HepG2 (cell line): ENCODE measurements around the gene CDC37. TPM values are rescaled to one million over a fixed set of nuclear protein-coding genes. Genes with fewer than 3 reads are reported as not detected.

ENCODE experiments used
- AHR ChIP-seq: IDR thresholded peaks from 2 replicates; pipeline ENCODE4 v1.6.1; 2018; ENCODE audit warnings: missing genetic modification reagents, missing compliant biosample characterization
- CEBPB ChIP-seq: IDR thresholded peaks from 2 replicates; pipeline ENCODE4 v1.6.1; 2011; ENCODE audit warnings: low read depth, low read length, improper control_type of control experiment, borderline replicate concordance
- CENPX ChIP-seq: sonication (generic); formaldehyde crosslinking; IDR thresholded peaks from 2 replicates; pipeline ENCODE4 v1.9.0; 2021; ENCODE audit warnings: mild to moderate bottlenecking, missing genetic modification reagents, moderate library complexity
- CREM ChIP-seq, 2 experiments: sonication (generic) in 1 of 2; formaldehyde crosslinking in 1 of 2; IDR thresholded peaks; 2 replicates each; pipeline versions ENCODE4 v1.4.0 to v1.6.1; 2016 to 2020; ENCODE audit warnings: antibody characterized with exemption in 1 of 2, mild to moderate bottlenecking in 1 of 2, missing genetic modification reagents in 1 of 2
- ELF3 ChIP-seq: IDR thresholded peaks from 2 replicates; pipeline ENCODE4 v1.6.1; 2016; ENCODE audit warnings: missing genetic modification reagents, missing compliant biosample characterization
- ELF4 ChIP-seq: sonication (generic); formaldehyde crosslinking; IDR thresholded peaks from 2 replicates; pipeline ENCODE4 v1.5.0; 2020; ENCODE audit warnings: missing genetic modification reagents, mild to moderate bottlenecking, moderate library complexity, borderline replicate concordance
- ETV6 ChIP-seq: sonication (generic); formaldehyde crosslinking; conservative IDR thresholded peaks from 2 replicates; pipeline ENCODE4 v1.4.0; 2020; ENCODE audit warnings: missing genetic modification reagents
- FOXA3 ChIP-seq: IDR thresholded peaks from 2 replicates; pipeline ENCODE4 v1.6.1; 2016; ENCODE audit warnings: missing genetic modification reagents, missing compliant biosample characterization
- HOXA5 ChIP-seq: sonication (generic); formaldehyde crosslinking; IDR thresholded peaks from 2 replicates; pipeline ENCODE4 v1.4.0; 2020; ENCODE audit warnings: missing genetic modification reagents
- KMT2B ChIP-seq: IDR thresholded peaks from 2 replicates; pipeline ENCODE4 v1.6.1; 2016; ENCODE audit warnings: missing genetic modification reagents, missing compliant biosample characterization
- MAFF ChIP-seq: IDR thresholded peaks from 2 replicates; pipeline ENCODE4 v1.6.1; 2011; ENCODE audit warnings: low read depth, low read length, improper control_type of control experiment
- ONECUT2 ChIP-seq: sonication (generic); formaldehyde crosslinking; IDR thresholded peaks from 2 replicates; pipeline ENCODE4 v1.4.0; 2020; ENCODE audit warnings: missing genetic modification reagents
- RNF2 ChIP-seq: fragments of 450-650 bp; conservative IDR thresholded peaks from 2 replicates; pipeline ENCODE4 v1.6.1; 2016; ENCODE audit warnings: low read depth
- SIX1 ChIP-seq: sonication (generic); formaldehyde crosslinking; IDR thresholded peaks from 2 replicates; pipeline ENCODE4 v1.4.0; 2020; ENCODE audit warnings: missing genetic modification reagents, borderline replicate concordance
- ZBTB1 ChIP-seq: sonication (generic); formaldehyde crosslinking; IDR thresholded peaks from 2 replicates; pipeline ENCODE4 v1.4.0; 2020; ENCODE audit warnings: missing genetic modification reagents, borderline replicate concordance
- ZFP36L2 ChIP-seq: sonication (generic); formaldehyde crosslinking; IDR thresholded peaks from 2 replicates; pipeline ENCODE4 v1.4.0; 2020; ENCODE audit warnings: missing genetic modification reagents
- ZIK1 ChIP-seq: sonication (generic); formaldehyde crosslinking; IDR thresholded peaks from 2 replicates; pipeline ENCODE4 v1.5.0; 2020; ENCODE audit warnings: mild to moderate bottlenecking, low read depth, missing genetic modification reagents, borderline replicate concordance
- ZNF260 ChIP-seq: sonication (generic); formaldehyde crosslinking; IDR thresholded peaks from 2 replicates; pipeline ENCODE4 v1.4.0; 2020; ENCODE audit warnings: missing genetic modification reagents, low read depth, mild to moderate bottlenecking, borderline replicate concordance
- ZNF460 ChIP-seq: sonication (generic); formaldehyde crosslinking; IDR thresholded peaks from 2 replicates; pipeline ENCODE4 v1.5.1; 2020; ENCODE audit warnings: missing genetic modification reagents, mild to moderate bottlenecking, borderline replicate concordance
- ZNF468 ChIP-seq: sonication (generic); formaldehyde crosslinking; IDR thresholded peaks from 2 replicates; pipeline ENCODE4 v1.8.0; 2022; ENCODE audit warnings: mild to moderate bottlenecking, moderate library complexity, missing genetic modification reagents
- ZNF788 ChIP-seq: sonication (generic); formaldehyde crosslinking; IDR thresholded peaks from 2 replicates; pipeline ENCODE4 v1.5.0; 2020; ENCODE audit warnings: mild to moderate bottlenecking, missing genetic modification reagents, borderline replicate concordance
- ZNF816 ChIP-seq: sonication (generic); formaldehyde crosslinking; IDR thresholded peaks from 2 replicates; pipeline ENCODE4 v1.8.0; 2022; ENCODE audit warnings: missing genetic modification reagents, mild to moderate bottlenecking, borderline replicate concordance
- polyA plus RNA-seq, 8 experiments: library from polyadenylated mRNA; depleted of rRNA in 3 of 8; stranded (reverse) in 7 of 8; unstranded in 1 of 8; fragments of >200 nt; fragmentation: Illumina TruSeq in 4 of 8; extraction: Trizol in 4 of 8; gene quantifications; 2 replicates each; pipeline versions ENCODE4 v1.2.1 to v1.2.3, GENCODE V29; 2011 to 2016; ENCODE audit warnings: low read depth in 4 of 8, missing spikeins in 1 of 8, mixed read lengths in 1 of 8; ENCODE audit not compliant: insufficient read depth in 1 of 8
- total RNA-seq, 5 experiments: library from RNA; depleted of rRNA; stranded (reverse); fragments of >200 nt; fragmentation: Illumina TruSeq; extraction: Trizol; gene quantifications; 2 replicates each; pipeline ENCODE4 v1.2.3, GENCODE V29; 2016; ENCODE audit warnings: low read depth in 1 of 5
- TF ChIP-seq, protein P1 (sequence below): sonication (generic); formaldehyde crosslinking; IDR thresholded peaks from 2 replicates; pipeline ENCODE4 v1.4.0; 2020; ENCODE audit warnings: mild to moderate bottlenecking, missing genetic modification reagents
- TF ChIP-seq, protein P2 (sequence below): sonication (generic); formaldehyde crosslinking; IDR thresholded peaks from 2 replicates; pipeline ENCODE4 v1.4.0; 2020; ENCODE audit warnings: missing genetic modification reagents
- TF ChIP-seq, protein P3 (sequence below): sonication (generic); formaldehyde crosslinking; IDR thresholded peaks from 2 replicates; pipeline ENCODE4 v1.8.0; 2022; ENCODE audit warnings: mild to moderate bottlenecking, missing genetic modification reagents, borderline replicate concordance

Gene CDC37
- total and polyA plus RNA-seq, 2 of the 13 experiments (the other 11 are each of a cell fraction or from before 2014, with no cell fraction given), result 158 to 177 TPM

DNA sequence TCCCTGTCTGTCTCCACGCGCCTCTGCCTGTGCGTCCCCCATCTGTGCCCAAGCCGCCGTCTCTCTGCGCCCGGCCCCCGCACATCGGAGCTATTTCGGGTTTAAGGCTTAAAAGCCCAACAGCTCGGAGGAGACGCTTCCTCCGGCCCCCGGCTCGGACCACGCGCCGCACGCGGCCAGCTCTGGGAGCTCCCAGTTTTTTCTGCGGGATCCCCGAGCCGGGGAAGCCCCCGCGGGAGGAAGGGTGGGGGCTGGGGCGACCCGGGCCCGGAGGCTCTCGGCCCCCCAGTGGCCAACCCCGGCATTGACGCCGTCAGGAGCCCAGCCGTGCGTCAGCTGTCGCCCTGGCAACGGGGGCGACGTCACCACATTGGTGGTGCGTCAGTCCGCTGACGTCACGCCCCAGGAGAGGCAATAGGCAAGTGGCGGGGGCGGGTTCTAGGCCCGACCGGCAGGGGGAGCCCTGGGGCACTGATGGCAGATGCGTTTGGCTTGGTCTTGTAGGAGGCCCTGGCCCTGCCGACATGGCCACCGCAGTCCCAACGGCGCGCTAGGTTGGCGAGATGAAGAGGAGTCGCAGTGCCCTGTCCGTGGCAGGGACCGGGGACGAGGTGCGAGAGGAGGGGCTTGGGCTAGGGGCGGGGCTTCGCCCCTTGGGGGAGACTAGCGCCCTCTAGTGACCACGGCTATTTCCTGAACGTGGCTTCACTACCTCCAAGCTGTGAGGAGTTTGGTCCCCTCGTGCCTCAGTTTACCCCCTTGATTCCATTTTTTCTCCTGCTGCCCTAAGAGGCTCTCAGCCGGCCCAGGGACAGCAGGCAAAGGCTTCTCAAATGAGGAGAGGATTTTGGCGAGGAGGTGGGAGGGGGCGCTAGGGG lies 13.3 kb upstream of the CDC37 start (continued):
- TF ChIP-seq, protein P1, sequence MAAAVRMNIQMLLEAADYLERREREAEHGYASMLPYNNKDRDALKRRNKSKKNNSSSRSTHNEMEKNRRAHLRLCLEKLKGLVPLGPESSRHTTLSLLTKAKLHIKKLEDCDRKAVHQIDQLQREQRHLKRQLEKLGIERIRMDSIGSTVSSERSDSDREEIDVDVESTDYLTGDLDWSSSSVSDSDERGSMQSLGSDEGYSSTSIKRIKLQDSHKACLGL (CRISPR knock-in tag), result peak; percentile 66
- TF ChIP-seq ZNF460 (CRISPR knock-in tag) (no peak; the same call in 1 of the 2 replicates), ZNF260 (CRISPR knock-in tag) (no peak), ELF3 (CRISPR knock-in tag) (peak; percentile 54), ZNF468 (CRISPR knock-in tag) (no peak), ZFP36L2 (CRISPR knock-in tag) (no peak), CREM (IDR thresholded peaks at IDR 0.05) (peak; percentile 99), CREM (CRISPR knock-in tag; IDR thresholded peaks at IDR 0.05) (peak; percentile 94), ETV6 (CRISPR knock-in tag) (no peak), SIX1 (CRISPR knock-in tag) (no peak), MAFF (no peak), ZNF816 (no peak), ONECUT2 (CRISPR knock-in tag) (0 out of 2 replicates have a peak, but pooled peaks have one; percentile 31), ZBTB1 (CRISPR knock-in tag) (no peak), ZIK1 (CRISPR knock-in tag) (peak; percentile 23; the same call in 1 of the 2 replicates), CEBPB (no peak), RNF2 (peak; percentile 60; the same call in 1 of the 2 replicates), CENPX (CRISPR knock-in tag) (no peak), ELF4 (CRISPR knock-in tag) (no peak), ZNF788 (CRISPR knock-in tag) (peak; percentile 86; the same call in 1 of the 2 replicates), FOXA3 (CRISPR knock-in tag) (peak; percentile 68), KMT2B (CRISPR knock-in tag) (no peak), AHR (peak; percentile 90; the same call in 1 of the 2 replicates), HOXA5 (CRISPR knock-in tag) (no peak)
- TF ChIP-seq, protein P2, sequence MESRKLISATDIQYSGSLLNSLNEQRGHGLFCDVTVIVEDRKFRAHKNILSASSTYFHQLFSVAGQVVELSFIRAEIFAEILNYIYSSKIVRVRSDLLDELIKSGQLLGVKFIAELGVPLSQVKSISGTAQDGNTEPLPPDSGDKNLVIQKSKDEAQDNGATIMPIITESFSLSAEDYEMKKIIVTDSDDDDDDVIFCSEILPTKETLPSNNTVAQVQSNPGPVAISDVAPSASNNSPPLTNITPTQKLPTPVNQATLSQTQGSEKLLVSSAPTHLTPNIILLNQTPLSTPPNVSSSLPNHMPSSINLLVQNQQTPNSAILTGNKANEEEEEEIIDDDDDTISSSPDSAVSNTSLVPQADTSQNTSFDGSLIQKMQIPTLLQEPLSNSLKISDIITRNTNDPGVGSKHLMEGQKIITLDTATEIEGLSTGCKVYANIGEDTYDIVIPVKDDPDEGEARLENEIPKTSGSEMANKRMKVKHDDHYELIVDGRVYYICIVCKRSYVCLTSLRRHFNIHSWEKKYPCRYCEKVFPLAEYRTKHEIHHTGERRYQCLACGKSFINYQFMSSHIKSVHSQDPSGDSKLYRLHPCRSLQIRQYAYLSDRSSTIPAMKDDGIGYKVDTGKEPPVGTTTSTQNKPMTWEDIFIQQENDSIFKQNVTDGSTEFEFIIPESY (CRISPR knock-in tag), result peak; percentile 92
- TF ChIP-seq, protein P3, sequence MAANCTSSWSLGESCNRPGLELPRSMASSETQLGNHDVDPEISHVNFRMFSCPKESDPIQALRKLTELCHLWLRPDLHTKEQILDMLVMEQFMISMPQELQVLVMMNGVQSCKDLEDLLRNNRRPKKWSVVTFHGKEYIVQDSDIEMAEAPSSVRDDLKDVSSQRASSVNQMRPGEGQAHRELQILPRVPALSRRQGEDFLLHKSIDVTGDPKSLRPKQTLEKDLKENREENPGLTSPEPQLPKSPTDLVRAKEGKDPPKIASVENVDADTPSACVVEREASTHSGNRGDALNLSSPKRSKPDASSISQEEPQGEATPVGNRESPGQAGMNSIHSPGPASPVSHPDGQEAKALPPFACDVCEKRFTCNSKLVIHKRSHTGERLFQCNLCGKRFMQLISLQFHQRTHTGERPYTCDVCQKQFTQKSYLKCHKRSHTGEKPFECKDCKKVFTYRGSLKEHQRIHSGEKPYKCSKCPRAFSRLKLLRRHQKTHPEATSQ (CRISPR knock-in tag), result 0 out of 2 replicates have a peak, but pooled peaks have one; percentile 44
